Measurements from ENCODE around the gene ADM2. TPM values are rescaled to one million over a fixed set of nuclear protein-coding genes. Genes with fewer than 3 reads are reported as not detected.

Gene ADM2
- total and polyA plus RNA-seq, 2 of the 13 experiments (the other 11 are each of a cell fraction or from before 2014, with no cell fraction given): 1.2 to 3.0 TPM

DNA sequence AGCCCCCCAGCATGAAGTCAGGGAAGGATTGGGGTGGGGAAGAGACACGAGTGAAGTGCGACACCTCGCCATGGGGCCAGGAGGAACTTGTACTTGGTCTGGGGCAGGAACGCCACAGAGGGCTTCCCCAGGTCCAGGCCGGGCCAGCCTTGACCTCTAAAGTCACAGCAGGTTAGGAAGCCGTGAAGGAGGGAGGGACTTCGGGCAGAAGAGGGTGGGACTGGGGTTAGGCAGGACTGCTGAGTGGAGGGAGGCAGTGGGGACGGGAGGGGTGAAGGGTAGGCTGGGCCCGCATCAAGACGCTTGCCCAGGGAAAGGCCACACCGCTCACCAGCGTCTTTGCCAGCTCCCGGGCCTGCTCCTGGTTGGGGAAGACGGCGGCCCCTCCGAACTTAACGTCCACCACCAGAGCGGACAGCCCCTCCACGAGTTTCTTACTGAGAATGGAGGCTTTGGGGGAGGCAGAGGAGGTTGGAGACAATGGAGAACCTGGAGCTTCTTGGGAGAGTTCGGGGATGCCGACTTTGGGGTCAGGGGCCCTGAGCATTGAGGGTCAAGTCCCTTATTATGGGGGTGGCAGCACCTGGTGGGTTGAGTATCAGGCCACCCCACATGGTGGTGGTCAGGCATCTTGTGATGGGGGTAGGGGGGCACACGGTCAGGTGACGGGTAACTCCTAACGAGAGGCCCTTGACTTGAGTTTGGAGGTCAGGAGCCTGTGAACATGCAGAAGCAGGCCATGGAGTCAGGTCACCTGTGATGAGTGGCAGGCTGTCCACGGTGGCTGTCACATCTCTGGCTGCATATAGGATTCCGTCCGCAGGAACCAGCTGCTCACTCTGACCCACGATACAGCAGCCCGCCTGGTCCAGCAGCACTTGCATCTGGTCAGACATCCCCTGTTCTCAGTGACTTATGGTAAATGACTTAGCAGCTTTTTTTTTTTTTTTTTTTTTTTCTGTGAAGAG lies 45.8 kb downstream of the ADM2 start (continued):
- TF ChIP-seq, protein P1, sequence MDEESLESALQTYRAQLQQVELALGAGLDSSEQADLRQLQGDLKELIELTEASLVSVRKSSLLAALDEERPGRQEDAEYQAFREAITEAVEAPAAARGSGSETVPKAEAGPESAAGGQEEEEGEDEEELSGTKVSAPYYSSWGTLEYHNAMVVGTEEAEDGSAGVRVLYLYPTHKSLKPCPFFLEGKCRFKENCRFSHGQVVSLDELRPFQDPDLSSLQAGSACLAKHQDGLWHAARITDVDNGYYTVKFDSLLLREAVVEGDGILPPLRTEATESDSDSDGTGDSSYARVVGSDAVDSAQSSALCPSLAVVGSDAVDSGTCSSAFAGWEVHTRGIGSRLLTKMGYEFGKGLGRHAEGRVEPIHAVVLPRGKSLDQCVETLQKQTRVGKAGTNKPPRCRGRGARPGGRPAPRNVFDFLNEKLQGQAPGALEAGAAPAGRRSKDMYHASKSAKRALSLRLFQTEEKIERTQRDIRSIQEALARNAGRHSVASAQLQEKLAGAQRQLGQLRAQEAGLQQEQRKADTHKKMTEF (CRISPR knock-in tag; IDR thresholded peaks at IDR 0.05): 0 out of 2 replicates have a peak, but pooled peaks have one; percentile 18
- TF ChIP-seq, protein P2, sequence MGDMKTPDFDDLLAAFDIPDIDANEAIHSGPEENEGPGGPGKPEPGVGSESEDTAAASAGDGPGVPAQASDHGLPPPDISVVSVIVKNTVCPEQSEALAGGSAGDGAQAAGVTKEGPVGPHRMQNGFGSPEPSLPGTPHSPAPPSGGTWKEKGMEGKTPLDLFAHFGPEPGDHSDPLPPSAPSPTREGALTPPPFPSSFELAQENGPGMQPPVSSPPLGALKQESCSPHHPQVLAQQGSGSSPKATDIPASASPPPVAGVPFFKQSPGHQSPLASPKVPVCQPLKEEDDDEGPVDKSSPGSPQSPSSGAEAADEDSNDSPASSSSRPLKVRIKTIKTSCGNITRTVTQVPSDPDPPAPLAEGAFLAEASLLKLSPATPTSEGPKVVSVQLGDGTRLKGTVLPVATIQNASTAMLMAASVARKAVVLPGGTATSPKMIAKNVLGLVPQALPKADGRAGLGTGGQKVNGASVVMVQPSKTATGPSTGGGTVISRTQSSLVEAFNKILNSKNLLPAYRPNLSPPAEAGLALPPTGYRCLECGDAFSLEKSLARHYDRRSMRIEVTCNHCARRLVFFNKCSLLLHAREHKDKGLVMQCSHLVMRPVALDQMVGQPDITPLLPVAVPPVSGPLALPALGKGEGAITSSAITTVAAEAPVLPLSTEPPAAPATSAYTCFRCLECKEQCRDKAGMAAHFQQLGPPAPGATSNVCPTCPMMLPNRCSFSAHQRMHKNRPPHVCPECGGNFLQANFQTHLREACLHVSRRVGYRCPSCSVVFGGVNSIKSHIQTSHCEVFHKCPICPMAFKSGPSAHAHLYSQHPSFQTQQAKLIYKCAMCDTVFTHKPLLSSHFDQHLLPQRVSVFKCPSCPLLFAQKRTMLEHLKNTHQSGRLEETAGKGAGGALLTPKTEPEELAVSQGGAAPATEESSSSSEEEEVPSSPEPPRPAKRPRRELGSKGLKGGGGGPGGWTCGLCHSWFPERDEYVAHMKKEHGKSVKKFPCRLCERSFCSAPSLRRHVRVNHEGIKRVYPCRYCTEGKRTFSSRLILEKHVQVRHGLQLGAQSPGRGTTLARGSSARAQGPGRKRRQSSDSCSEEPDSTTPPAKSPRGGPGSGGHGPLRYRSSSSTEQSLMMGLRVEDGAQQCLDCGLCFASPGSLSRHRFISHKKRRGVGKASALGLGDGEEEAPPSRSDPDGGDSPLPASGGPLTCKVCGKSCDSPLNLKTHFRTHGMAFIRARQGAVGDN (CRISPR knock-in tag; IDR thresholded peaks at IDR 0.05): peak; percentile 5; the same call in 1 of the 2 replicates
- TF ChIP-seq SIN3A (IDR thresholded peaks at IDR 0.05; ENCODE audit: borderline replicate concordance, low read depth, low read length) (no peak), ARID2 (CRISPR knock-in tag; IDR thresholded peaks at IDR 0.05; ENCODE audit: borderline replicate concordance) (0 out of 2 replicates have a peak, but pooled peaks have one; percentile 54)
- TF ChIP-seq, protein P3, sequence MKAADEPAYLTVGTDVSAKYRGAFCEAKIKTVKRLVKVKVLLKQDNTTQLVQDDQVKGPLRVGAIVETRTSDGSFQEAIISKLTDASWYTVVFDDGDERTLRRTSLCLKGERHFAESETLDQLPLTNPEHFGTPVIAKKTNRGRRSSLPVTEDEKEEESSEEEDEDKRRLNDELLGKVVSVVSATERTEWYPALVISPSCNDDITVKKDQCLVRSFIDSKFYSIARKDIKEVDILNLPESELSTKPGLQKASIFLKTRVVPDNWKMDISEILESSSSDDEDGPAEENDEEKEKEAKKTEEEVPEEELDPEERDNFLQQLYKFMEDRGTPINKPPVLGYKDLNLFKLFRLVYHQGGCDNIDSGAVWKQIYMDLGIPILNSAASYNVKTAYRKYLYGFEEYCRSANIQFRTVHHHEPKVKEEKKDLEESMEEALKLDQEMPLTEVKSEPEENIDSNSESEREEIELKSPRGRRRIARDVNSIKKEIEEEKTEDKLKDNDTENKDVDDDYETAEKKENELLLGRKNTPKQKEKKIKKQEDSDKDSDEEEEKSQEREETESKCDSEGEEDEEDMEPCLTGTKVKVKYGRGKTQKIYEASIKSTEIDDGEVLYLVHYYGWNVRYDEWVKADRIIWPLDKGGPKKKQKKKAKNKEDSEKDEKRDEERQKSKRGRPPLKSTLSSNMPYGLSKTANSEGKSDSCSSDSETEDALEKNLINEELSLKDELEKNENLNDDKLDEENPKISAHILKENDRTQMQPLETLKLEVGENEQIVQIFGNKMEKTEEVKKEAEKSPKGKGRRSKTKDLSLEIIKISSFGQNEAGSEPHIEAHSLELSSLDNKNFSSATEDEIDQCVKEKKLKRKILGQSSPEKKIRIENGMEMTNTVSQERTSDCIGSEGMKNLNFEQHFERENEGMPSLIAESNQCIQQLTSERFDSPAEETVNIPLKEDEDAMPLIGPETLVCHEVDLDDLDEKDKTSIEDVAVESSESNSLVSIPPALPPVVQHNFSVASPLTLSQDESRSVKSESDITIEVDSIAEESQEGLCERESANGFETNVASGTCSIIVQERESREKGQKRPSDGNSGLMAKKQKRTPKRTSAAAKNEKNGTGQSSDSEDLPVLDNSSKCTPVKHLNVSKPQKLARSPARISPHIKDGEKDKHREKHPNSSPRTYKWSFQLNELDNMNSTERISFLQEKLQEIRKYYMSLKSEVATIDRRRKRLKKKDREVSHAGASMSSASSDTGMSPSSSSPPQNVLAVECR (CRISPR knock-in tag; IDR thresholded peaks at IDR 0.05; ENCODE audit: borderline replicate concordance): 0 out of 2 replicates have a peak, but pooled peaks have one; percentile 6
- TF ChIP-seq, protein P4, sequence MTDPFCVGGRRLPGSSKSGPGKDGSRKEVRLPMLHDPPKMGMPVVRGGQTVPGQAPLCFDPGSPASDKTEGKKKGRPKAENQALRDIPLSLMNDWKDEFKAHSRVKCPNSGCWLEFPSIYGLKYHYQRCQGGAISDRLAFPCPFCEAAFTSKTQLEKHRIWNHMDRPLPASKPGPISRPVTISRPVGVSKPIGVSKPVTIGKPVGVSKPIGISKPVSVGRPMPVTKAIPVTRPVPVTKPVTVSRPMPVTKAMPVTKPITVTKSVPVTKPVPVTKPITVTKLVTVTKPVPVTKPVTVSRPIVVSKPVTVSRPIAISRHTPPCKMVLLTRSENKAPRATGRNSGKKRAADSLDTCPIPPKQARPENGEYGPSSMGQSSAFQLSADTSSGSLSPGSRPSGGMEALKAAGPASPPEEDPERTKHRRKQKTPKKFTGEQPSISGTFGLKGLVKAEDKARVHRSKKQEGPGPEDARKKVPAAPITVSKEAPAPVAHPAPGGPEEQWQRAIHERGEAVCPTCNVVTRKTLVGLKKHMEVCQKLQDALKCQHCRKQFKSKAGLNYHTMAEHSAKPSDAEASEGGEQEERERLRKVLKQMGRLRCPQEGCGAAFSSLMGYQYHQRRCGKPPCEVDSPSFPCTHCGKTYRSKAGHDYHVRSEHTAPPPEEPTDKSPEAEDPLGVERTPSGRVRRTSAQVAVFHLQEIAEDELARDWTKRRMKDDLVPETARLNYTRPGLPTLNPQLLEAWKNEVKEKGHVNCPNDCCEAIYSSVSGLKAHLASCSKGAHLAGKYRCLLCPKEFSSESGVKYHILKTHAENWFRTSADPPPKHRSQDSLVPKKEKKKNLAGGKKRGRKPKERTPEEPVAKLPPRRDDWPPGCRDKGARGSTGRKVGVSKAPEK (CRISPR knock-in tag; IDR thresholded peaks at IDR 0.05; ENCODE audit: borderline replicate concordance): peak; percentile 60; the same call in 1 of the 2 replicates
- TF ChIP-seq, protein P5, sequence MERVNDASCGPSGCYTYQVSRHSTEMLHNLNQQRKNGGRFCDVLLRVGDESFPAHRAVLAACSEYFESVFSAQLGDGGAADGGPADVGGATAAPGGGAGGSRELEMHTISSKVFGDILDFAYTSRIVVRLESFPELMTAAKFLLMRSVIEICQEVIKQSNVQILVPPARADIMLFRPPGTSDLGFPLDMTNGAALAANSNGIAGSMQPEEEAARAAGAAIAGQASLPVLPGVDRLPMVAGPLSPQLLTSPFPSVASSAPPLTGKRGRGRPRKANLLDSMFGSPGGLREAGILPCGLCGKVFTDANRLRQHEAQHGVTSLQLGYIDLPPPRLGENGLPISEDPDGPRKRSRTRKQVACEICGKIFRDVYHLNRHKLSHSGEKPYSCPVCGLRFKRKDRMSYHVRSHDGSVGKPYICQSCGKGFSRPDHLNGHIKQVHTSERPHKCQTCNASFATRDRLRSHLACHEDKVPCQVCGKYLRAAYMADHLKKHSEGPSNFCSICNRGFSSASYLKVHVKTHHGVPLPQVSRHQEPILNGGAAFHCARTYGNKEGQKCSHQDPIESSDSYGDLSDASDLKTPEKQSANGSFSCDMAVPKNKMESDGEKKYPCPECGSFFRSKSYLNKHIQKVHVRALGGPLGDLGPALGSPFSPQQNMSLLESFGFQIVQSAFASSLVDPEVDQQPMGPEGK (CRISPR knock-in tag; IDR thresholded peaks at IDR 0.05): peak; percentile 29; the same call in 1 of the 2 replicates
- TF ChIP-seq, protein P6, sequence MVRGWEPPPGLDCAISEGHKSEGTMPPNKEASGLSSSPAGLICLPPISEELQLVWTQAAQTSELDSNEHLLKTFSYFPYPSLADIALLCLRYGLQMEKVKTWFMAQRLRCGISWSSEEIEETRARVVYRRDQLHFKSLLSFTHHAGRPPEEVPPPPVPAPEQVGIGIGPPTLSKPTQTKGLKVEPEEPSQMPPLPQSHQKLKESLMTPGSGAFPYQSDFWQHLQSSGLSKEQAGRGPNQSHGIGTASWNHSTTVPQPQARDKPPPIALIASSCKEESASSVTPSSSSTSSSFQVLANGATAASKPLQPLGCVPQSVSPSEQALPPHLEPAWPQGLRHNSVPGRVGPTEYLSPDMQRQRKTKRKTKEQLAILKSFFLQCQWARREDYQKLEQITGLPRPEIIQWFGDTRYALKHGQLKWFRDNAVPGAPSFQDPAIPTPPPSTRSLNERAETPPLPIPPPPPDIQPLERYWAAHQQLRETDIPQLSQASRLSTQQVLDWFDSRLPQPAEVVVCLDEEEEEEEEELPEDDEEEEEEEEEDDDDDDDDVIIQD (CRISPR knock-in tag; IDR thresholded peaks at IDR 0.05; ENCODE audit: low read depth): no peak

All from HepG2 (cell line).